ENCODE results near the gene HSPA1L. TPM values are rescaled to one million over a fixed set of nuclear protein-coding genes. Genes with fewer than 3 reads are reported as not detected.
A peak's percentile ranks its signal among the peaks of the same experiment; 100 is the strongest.

HSPA1L gene
- total and polyA plus RNA-seq, 2 donors (not counting 1 experiment from before 2014, with no cell fraction given) = 0.81 to 2.0 TPM

GRCh38 chr6:31784098-31784925, 30.8 kb downstream of the HSPA1L start:
- TF ChIP-seq CTCF (IDR thresholded peaks at IDR 0.05) = no peak
- no peak for TF ChIP-seq EZH2 (IDR thresholded peaks at IDR 0.05; ENCODE audit: borderline replicate concordance, insufficient read depth, low read depth, low read length, poor library complexity, severe bottlenecking)
- Mint-ChIP-seq H3K27ac (peak overlapping the region; percentile 37), H3K4me1 (peaks cover 8% of the 10 kb centered on the region), H3K27me3 (no peaks in the 10 kb centered on the region), H3K9me3 (ENCODE audit: insufficient read depth) (no peaks in the 10 kb centered on the region), H3K4me3 (no peak overlapping the region)
- intact Hi-C loops (cut with micrococcal nuclease) = no loop called here
- H3K9ac ChIP-seq (ENCODE audit: low read length) = no peak overlapping the region
- H3K27ac ChIP-seq (ENCODE audit: low read length in 2 of 2) = no peak overlapping the region
- ChIA-PET CTCF (interaction anchor here (0.5 kb wide), 1 partner anchor 231 kb away, joined by 3 read pairs; no protein-coding TSS in a partner anchor), POLR2A (no interaction called here)
- H3K4me2 ChIP-seq (replicated peaks; ENCODE audit: low read depth, low read length, poor library complexity, severe bottlenecking) = no peak overlapping the region
- no peak for ATAC-seq (ENCODE audit: low read depth)
- H4K20me1 ChIP-seq (ENCODE audit: control insufficient read depth, insufficient read depth, low read length, poor library complexity, severe bottlenecking) = no peaks in the 10 kb centered on the region
- WGBS (ENCODE audit: insufficient coverage) = 100% methylated on average over 15 of the region's 15 CpGs
- DNase-seq = no peak
- H3K9me3 ChIP-seq (ENCODE audit: control extremely low read depth in 1 of 3, control insufficient read depth in 2 of 3, insufficient read depth in 1 of 3, low read length in 2 of 3) = no peaks in the 10 kb centered on the region
- peaks cover 9 to 18% of the 10 kb centered on the region in 2 donors for H3K4me1 ChIP-seq (ENCODE audit: control insufficient read depth in 2 of 2, insufficient read depth in 2 of 2, low read length in 2 of 2)
- H3K79me2 ChIP-seq (ENCODE audit: control insufficient read depth, insufficient read depth, low read length) = peaks cover 35% of the 10 kb centered on the region
- no peak overlapping the region for H3K4me3 ChIP-seq (ENCODE audit: control extremely low read depth in 1 of 5, extremely low read depth in 1 of 5, insufficient read depth in 1 of 5, low read depth in 2 of 5, low read length in 4 of 5)
- H3K27me3 ChIP-seq (replicated peaks in 1 of 4; ENCODE audit: control extremely low read depth in 1 of 4, control insufficient read depth in 3 of 4, insufficient read depth in 4 of 4, low read length in 3 of 4) = no peaks in the 10 kb centered on the region
- H3K36me3 ChIP-seq (replicated peaks in 1 of 2; ENCODE audit: control extremely low read depth in 1 of 2, control insufficient read depth in 1 of 2, extremely low read depth in 1 of 2, insufficient read depth in 2 of 2, low read length in 1 of 2) = peaks cover 0 to 62% of the 10 kb centered on the region in 2 experiments
- no peak overlapping the region for H2AFZ ChIP-seq (ENCODE audit: insufficient read depth, low read depth, low read length, poor library complexity, severe bottlenecking)

- Histone ChIP-seq H3K4me1 (ENCODE audit: control insufficient read depth in 2 of 2, insufficient read depth in 2 of 2, low read length in 2 of 2) (peaks cover 4 to 7% of the 10 kb centered on the region in 2 donors), H3K79me2 (ENCODE audit: control insufficient read depth, insufficient read depth, low read length) (peaks cover 29% of the 10 kb centered on the region), H3K4me2 (replicated peaks; ENCODE audit: low read depth, low read length, poor library complexity, severe bottlenecking) (no peak overlapping the region), H3K36me3 (replicated peaks in 1 of 2; ENCODE audit: control extremely low read depth in 1 of 2, control insufficient read depth in 1 of 2, extremely low read depth in 1 of 2, insufficient read depth in 2 of 2, low read length in 1 of 2) (peaks cover 0 to 75% of the 10 kb centered on the region in 2 experiments), H2AFZ (ENCODE audit: insufficient read depth, low read depth, low read length, poor library complexity, severe bottlenecking) (no peak overlapping the region), H3K27me3 (replicated peaks in 1 of 4; ENCODE audit: control extremely low read depth in 1 of 4, control insufficient read depth in 3 of 4, insufficient read depth in 4 of 4, low read length in 3 of 4) (no peaks in the 10 kb centered on the region), H3K9me3 (ENCODE audit: control extremely low read depth in 1 of 3, control insufficient read depth in 2 of 3, insufficient read depth in 1 of 3, low read length in 2 of 3) (no peaks in the 10 kb centered on the region), H3K9ac (ENCODE audit: low read length) (no peak overlapping the region), H4K20me1 (ENCODE audit: control insufficient read depth, insufficient read depth, low read length, poor library complexity, severe bottlenecking) (no peaks in the 10 kb centered on the region), H3K4me3 (ENCODE audit: control extremely low read depth in 1 of 5, extremely low read depth in 1 of 5, insufficient read depth in 1 of 5, low read depth in 2 of 5, low read length in 4 of 5) (no peak overlapping the region), H3K27ac (ENCODE audit: low read length in 2 of 2) (no peak overlapping the region)
- TF ChIP-seq EZH2 (IDR thresholded peaks at IDR 0.05; ENCODE audit: borderline replicate concordance, insufficient read depth, low read depth, low read length, poor library complexity, severe bottlenecking) = no peak
- TF ChIP-seq CTCF (IDR thresholded peaks at IDR 0.05) = no peak
- ATAC-seq (ENCODE audit: low read depth) = no peak
- ChIA-PET POLR2A (no interaction called here), CTCF (no interaction called here)
- DNase-seq = no peak
- no peaks in the 10 kb centered on the region for H3K9me3 Mint-ChIP-seq (ENCODE audit: insufficient read depth)
- no peaks in the 10 kb centered on the region for H3K27me3 Mint-ChIP-seq
- peaks cover 8% of the 10 kb centered on the region for H3K4me1 Mint-ChIP-seq
- H3K27ac Mint-ChIP-seq = no peak overlapping the region
- WGBS (ENCODE audit: insufficient coverage) = 97% methylated on average over 32 of the region's 32 CpGs
- intact Hi-C loops (cut with micrococcal nuclease) = no loop called here
- no peak overlapping the region for H3K4me3 Mint-ChIP-seq
Observed at GRCh38 chr6:31782126-31782855, 32.8 kb downstream of the HSPA1L start.
